ENCODE measurements around the gene TMEM150C. TPM values are rescaled to one million over a fixed set of nuclear protein-coding genes. Genes with fewer than 3 reads are reported as not detected.
A peak's percentile ranks its signal among the peaks of the same experiment; 100 is the strongest.

The TMEM150C gene
- total and polyA plus RNA-seq, 2 of the 4 experiments (the other 2 are of a cell fraction) = 0.10 to 0.36 TPM

DNA sequence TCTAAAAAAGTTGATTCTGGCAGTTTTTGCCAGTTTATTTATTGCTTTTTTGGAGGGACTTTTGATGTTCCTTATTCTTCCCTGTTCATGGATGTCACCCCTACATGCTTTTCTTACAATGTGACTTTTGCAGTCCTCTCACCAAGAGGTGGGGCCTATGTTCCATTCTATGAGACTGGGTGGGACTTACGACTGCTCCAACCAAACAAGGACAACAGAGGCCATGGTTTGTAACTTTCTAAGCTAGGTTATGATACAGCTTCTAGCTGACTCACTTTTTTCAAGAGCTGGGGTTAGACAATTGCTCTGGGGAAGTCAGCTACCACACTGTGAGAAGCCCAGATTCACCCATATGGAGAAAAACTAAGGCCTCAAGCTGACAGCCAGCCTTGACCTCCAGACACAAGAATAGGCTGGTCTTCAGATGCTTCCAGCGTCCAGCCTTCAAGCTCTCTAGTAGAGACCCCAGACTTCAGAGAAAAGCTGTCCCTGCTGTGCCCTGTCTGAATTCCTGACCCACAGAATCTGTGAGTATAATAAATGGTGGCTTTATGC, 91.9 kb downstream of the TMEM150C start:
- Histone ChIP-seq H3K4me1 (ENCODE audit: control insufficient read depth, insufficient read depth, low read length) (no peaks in the 10 kb centered on the region; the same call in 1 of the 2 replicates), H3K18ac (ENCODE audit: low read depth, low read length) (no peak overlapping the region), H2AK9ac (replicated peaks; ENCODE audit: low read depth, low read length, poor library complexity) (no peak overlapping the region), H4K91ac (ENCODE audit: insufficient read depth, low read depth, low read length) (no peak overlapping the region), H3K56ac (ENCODE audit: extremely low read depth, insufficient read depth, low read length) (no peak overlapping the region), H2BK5ac (ENCODE audit: low read depth, low read length, poor library complexity, severe bottlenecking) (no peak overlapping the region), H3K36me3 (ENCODE audit: control insufficient read depth, insufficient read depth, low read length) (no peaks in the 10 kb centered on the region; the same call in 1 of the 2 replicates), H2BK15ac (ENCODE audit: low read depth, low read length) (no peak overlapping the region), H4K5ac (ENCODE audit: low read depth, low read length) (no peak overlapping the region), H3K9me1 (ENCODE audit: insufficient read depth, low read length) (no peaks in the 10 kb centered on the region; the same call in 1 of the 2 replicates), H2BK20ac (ENCODE audit: low read depth, low read length) (no peak overlapping the region), H4K20me1 (ENCODE audit: insufficient read depth, low read length) (no peaks in the 10 kb centered on the region), H3K27ac (ENCODE audit: insufficient read depth, low read length) (no peak overlapping the region), H2AFZ (replicated peaks; ENCODE audit: low read length, poor library complexity) (no peak overlapping the region), H2BK120ac (ENCODE audit: low read depth, low read length) (no peak overlapping the region), H4K8ac (ENCODE audit: low read depth in 2 of 2, low read length in 2 of 2) (no peak overlapping the region), H3K23ac (ENCODE audit: low read depth, low read length) (no peak overlapping the region), H3K4me3 (ENCODE audit: insufficient read depth, low read depth, low read length) (no peak overlapping the region), H3K9ac (ENCODE audit: low read depth, low read length) (no peak overlapping the region), H2AK5ac (ENCODE audit: low read depth, low read length) (no peak overlapping the region), H3K4ac (ENCODE audit: low read depth, low read length) (no peak overlapping the region; the same call in 1 of the 2 replicates), H3K14ac (replicated peaks; ENCODE audit: low read depth, low read length) (0 out of 2 replicates have a peak overlapping the region, but pooled peaks have one; percentile 19), H3K27me3 (ENCODE audit: control insufficient read depth, insufficient read depth, low read length) (no peaks in the 10 kb centered on the region), H3K79me1 (ENCODE audit: low read depth in 1 of 2, low read length in 2 of 2) (no peaks in the 10 kb centered on the region), H3K9me3 (ENCODE audit: control insufficient read depth, insufficient read depth, low read length) (peaks cover 2% of the 10 kb centered on the region; the same call in 1 of the 2 replicates), H3K4me2 (ENCODE audit: low read depth, low read length) (no peak overlapping the region)
- TF ChIP-seq RAD21 (IDR thresholded peaks at IDR 0.05; ENCODE audit: low read length) (peak; percentile 18; the same call in 1 of the 2 replicates), RFX5 (IDR thresholded peaks at IDR 0.05; ENCODE audit: low read depth, low read length) (no peak)
- WGBS, 2 experiments (ENCODE audit: extremely low coverage in 2 of 2, insufficient read length in 1 of 2) = no CpG with 5 or more reads among the region's 2 CpGs
- intact Hi-C loops (cut with micrococcal nuclease) (loop anchor here (10.0 kb wide), 1 partner anchor 985 kb away; the partner anchor contains the start of genes HELQ and MRPS18C), in situ Hi-C loops (cut with MboI; ENCODE audit: low sequenced_read_pairs) (loop anchor here (10.0 kb wide), 1 partner anchor 355 kb away; no protein-coding TSS in a partner anchor), dilution Hi-C loops (cut with HindIII; ENCODE audit: low sequenced_read_pairs, unreplicated experiment) (no loop called here)
- ATAC-seq (ENCODE audit: low read depth) (peak; percentile 95), DNase-seq (peak; percentile 70)
- POLR2A ChIA-PET (ENCODE audit: unreplicated experiment) = no interaction called here
- CTCF ChIA-PET = interaction anchor here (1.3 kb wide), 1 partner anchor 20 kb away, joined by 4 read pairs; no protein-coding TSS in a partner anchor
- BruUV-seq (replicated peaks) = no TSS peak
